Neural progenitor cell (in vitro differentiated cells): ENCODE results near the gene GFAP.

ENCODE experiments used
- EZH2 ChIP-seq: fragments of 200-600 bp; sonication (generic); IDR thresholded peaks from 2 replicates; pipeline ENCODE4 v1.6.1; 2017; ENCODE audit warnings: antibody characterized with exemption, mild to moderate bottlenecking, moderate library complexity
- EZH2phosphoT487 ChIP-seq: fragments of 200-600 bp; sonication (generic); IDR thresholded peaks from 2 replicates; pipeline ENCODE4 v1.6.1; 2017; ENCODE audit warnings: antibody characterized with exemption
- TF ChIP-seq, protein P1 (sequence below): fragments of 200-600 bp; sonication (generic); IDR thresholded peaks from 2 replicates; pipeline ENCODE4 v1.5.1; 2017; ENCODE audit warnings: antibody characterized with exemption, mild to moderate bottlenecking

DNA sequence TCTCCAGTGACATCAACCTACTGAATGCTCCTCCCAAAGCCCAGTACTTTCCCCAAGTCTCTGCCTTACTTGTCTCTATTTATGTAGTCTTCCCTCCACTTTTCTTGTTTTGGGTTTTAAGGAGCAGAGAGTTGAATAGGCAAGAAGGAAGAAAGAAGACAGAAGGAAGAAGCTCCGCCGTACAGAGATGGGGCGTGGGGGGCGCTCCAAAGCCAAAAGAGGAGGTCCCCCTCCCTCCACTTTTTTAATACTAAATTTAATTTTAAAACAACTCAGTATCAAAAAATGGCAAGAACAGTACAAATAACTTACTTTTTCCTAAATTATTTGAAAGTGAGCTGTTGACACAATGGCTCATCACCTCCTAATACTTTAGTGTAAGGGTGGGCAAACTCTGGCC lies 20.7 kb downstream of the GFAP start:
- TF ChIP-seq, protein P1, sequence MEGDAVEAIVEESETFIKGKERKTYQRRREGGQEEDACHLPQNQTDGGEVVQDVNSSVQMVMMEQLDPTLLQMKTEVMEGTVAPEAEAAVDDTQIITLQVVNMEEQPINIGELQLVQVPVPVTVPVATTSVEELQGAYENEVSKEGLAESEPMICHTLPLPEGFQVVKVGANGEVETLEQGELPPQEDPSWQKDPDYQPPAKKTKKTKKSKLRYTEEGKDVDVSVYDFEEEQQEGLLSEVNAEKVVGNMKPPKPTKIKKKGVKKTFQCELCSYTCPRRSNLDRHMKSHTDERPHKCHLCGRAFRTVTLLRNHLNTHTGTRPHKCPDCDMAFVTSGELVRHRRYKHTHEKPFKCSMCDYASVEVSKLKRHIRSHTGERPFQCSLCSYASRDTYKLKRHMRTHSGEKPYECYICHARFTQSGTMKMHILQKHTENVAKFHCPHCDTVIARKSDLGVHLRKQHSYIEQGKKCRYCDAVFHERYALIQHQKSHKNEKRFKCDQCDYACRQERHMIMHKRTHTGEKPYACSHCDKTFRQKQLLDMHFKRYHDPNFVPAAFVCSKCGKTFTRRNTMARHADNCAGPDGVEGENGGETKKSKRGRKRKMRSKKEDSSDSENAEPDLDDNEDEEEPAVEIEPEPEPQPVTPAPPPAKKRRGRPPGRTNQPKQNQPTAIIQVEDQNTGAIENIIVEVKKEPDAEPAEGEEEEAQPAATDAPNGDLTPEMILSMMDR, result no peak
- TF ChIP-seq EZH2phosphoT487, result no peak
- no peak for TF ChIP-seq EZH2
